Tibial nerve (tissue), 4 donors: ENCODE data around the gene VSIG10L2.

ENCODE experiments used
- EP300 ChIP-seq, 2 donors: sonication (generic); formaldehyde crosslinking; IDR thresholded peaks; one replicate each; pipeline ENCODE4 v1.6.1; 2017; ENCODE audit warnings: antibody characterized with exemption in 2 of 2, mild to moderate bottlenecking in 1 of 2
- POLR2A ChIP-seq, 2 donors: fragments of 450-650 bp; IDR thresholded peaks; one replicate each; pipeline ENCODE4 v1.6.1; 2017; ENCODE audit warnings: antibody characterized with exemption in 2 of 2, mild to moderate bottlenecking in 2 of 2, moderate library complexity in 2 of 2
- TF ChIP-seq, protein P1 (sequence below), 5 experiments: fragments of 200-600 bp in 3 of 5; fragments of 450-650 bp in 2 of 5; sonication (generic) in 3 of 5; IDR thresholded peaks; one replicate each; pipeline ENCODE4 v1.5.1; 2016 to 2019; ENCODE audit warnings: antibody characterized with exemption in 5 of 5, mild to moderate bottlenecking in 3 of 5, moderate library complexity in 2 of 5

DNA sequence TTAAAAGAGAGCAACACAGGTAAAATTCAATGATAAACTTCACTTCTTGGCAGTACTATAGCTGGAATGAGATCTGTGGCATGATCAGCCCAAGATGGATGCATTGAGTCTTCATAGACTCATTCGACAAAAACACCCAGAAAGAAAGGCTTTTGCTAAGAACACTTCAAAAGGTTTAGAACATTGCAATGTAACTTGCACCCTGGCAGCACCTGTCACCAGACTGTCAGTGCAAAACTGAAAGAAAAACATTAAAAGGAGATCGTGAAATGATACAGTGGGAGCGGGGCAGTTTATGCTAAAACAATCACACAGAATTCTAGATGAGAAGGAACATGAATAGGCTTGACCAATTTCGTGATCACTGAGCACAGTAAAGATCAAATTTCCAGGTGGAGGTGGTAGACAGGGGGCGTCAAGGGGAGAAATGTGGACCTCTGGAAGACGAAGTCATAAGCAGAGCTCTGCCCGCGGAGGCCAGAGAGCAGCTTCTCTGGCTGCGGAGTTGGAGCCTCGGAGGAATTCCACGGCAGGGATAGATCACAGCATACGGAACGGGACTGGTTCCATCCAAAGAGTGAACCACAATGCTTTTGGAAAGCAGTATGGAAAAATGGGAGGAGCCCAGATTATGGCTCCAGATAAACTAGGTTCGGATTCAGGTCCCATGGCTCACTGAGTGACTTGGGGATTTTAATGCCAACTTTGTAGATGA, 11.9 kb downstream of the VSIG10L2 start:
- TF ChIP-seq, protein P1, sequence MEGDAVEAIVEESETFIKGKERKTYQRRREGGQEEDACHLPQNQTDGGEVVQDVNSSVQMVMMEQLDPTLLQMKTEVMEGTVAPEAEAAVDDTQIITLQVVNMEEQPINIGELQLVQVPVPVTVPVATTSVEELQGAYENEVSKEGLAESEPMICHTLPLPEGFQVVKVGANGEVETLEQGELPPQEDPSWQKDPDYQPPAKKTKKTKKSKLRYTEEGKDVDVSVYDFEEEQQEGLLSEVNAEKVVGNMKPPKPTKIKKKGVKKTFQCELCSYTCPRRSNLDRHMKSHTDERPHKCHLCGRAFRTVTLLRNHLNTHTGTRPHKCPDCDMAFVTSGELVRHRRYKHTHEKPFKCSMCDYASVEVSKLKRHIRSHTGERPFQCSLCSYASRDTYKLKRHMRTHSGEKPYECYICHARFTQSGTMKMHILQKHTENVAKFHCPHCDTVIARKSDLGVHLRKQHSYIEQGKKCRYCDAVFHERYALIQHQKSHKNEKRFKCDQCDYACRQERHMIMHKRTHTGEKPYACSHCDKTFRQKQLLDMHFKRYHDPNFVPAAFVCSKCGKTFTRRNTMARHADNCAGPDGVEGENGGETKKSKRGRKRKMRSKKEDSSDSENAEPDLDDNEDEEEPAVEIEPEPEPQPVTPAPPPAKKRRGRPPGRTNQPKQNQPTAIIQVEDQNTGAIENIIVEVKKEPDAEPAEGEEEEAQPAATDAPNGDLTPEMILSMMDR (IDR thresholded peaks at IDR 0.05): no peak
- TF ChIP-seq POLR2A (IDR thresholded peaks at IDR 0.05) (no peak), EP300 (IDR thresholded peaks at IDR 0.05) (no peak)
